HG03175 (cell line): ENCODE measurements around the gene CACNA1H.

Experiments used
- ATAC-seq: cut with Tn5 transposase; IDR thresholded peaks from one replicate; pipeline ENCODE4 v1.9.1; 2021; ENCODE audit warnings: mild to moderate bottlenecking, moderate library complexity; ENCODE audit not compliant: unreplicated experiment

CACNA1H gene

GRCh38 chr16:1140582-1141162 is 12.2 kb upstream of the CACNA1H start:
- ATAC-seq: no peak

GRCh38 chr16:1141191-1141590 is 11.7 kb upstream of the CACNA1H start:
- no peak for ATAC-seq

- no peak for ATAC-seq
Observed at GRCh38 chr16:1141716-1142115, 11.2 kb upstream of the CACNA1H start.

GRCh38 chr16:1142911-1143310 is 10.0 kb upstream of the CACNA1H start:
- ATAC-seq: no peak

- no peak for ATAC-seq
Observed at GRCh38 chr16:1143761-1144450, 9.0 kb upstream of the CACNA1H start.

GRCh38 chr16:1144476-1145382 is 8.2 kb upstream of the CACNA1H start:
- ATAC-seq: no peak

GRCh38 chr16:1145383-1146100 is 7.4 kb upstream of the CACNA1H start:
- no peak for ATAC-seq

GRCh38 chr16:1146409-1146808 is 6.5 kb upstream of the CACNA1H start:
- ATAC-seq: no peak

- ATAC-seq: no peak
Observed at GRCh38 chr16:1147027-1147426, 5.9 kb upstream of the CACNA1H start.

GRCh38 chr16:1149101-1149636 is 3.7 kb upstream of the CACNA1H start:
- no peak for ATAC-seq

- ATAC-seq: no peak
Observed at GRCh38 chr16:1150511-1150982, 2.4 kb upstream of the CACNA1H start.

GRCh38 chr16:1151424-1152122 is 1.3 kb upstream of the CACNA1H start:
- no peak for ATAC-seq

- ATAC-seq: no peak
Observed at GRCh38 chr16:1152123-1152638, 725 bp upstream of the CACNA1H start.

- ATAC-seq: no peak
Observed at GRCh38 chr16:1153480-1154160, 714 bp downstream of the CACNA1H start.

GRCh38 chr16:1154291-1154886 is 1.5 kb downstream of the CACNA1H start:
- no peak for ATAC-seq

GRCh38 chr16:1154887-1155331 is 2.0 kb downstream of the CACNA1H start:
- ATAC-seq: no peak

GRCh38 chr16:1155353-1156054 is 2.6 kb downstream of the CACNA1H start:
- no peak for ATAC-seq
